Kidney glomerular epithelial cell (primary cell): ENCODE measurements around the gene NFIL3.

ENCODE experiments used
- DNase-seq: peaks from one replicate; lab custom pipeline; 2025; lab: John Stamatoyannopoulos, UW

NFIL3 gene

GRCh38 chr9:91359734-91360470, 63.7 kb downstream of the NFIL3 start:
- DNase-seq, result no peak

GRCh38 chr9:91359083-91359482, 64.5 kb downstream of the NFIL3 start:
- no peak for DNase-seq
